GM23338 (cell line): ENCODE measurements around the gene TGIF2. TPM values are rescaled to one million over a fixed set of nuclear protein-coding genes. Genes with fewer than 3 reads are reported as not detected.

Experiments used
- ATAC-seq: fragments of 200-7000 bp; cut with Tn5 transposase; 3 replicates; pipeline ENCODE4 v1.9.1; 2020
- DNase-seq: peaks from one replicate; pipeline ENCODE4 v3.0.0-alpha.2; 2015; ENCODE audit warnings: low spot score
- H2AFZ ChIP-seq: fragments of 200-600 bp; sonication (generic); 2 replicates; pipeline ENCODE4 v1.8.0; 2016; ENCODE audit warnings: antibody characterized with exemption, mild to moderate bottlenecking, moderate library complexity
- H3F3A ChIP-seq: fragments of 200-600 bp; sonication (generic); replicated peaks from 2 replicates; pipeline ENCODE4 v1.8.0; 2017; ENCODE audit warnings: antibody characterized with exemption, mixed run types, low read depth
- H3K27ac ChIP-seq: fragments of 200-600 bp; sonication (generic); 2 replicates; pipeline ENCODE4 v1.6.1; 2016; ENCODE audit warnings: low read depth
- H3K27me3 ChIP-seq: fragments of 200-600 bp; sonication (generic); 2 replicates; pipeline ENCODE4 v1.8.0; 2016; ENCODE audit warnings: mild to moderate bottlenecking, mixed run types, moderate library complexity; ENCODE audit not compliant: insufficient read depth
- H3K36me3 ChIP-seq: fragments of 200-600 bp; sonication (generic); 2 replicates; pipeline ENCODE4 v1.8.0; 2016; ENCODE audit warnings: mild to moderate bottlenecking; ENCODE audit not compliant: insufficient read depth
- H3K4me1 ChIP-seq: fragments of 200-600 bp; sonication (generic); 2 replicates; pipeline ENCODE4 v1.8.0; 2016; ENCODE audit warnings: mild to moderate bottlenecking, moderate library complexity; ENCODE audit not compliant: insufficient read depth
- H3K4me2 ChIP-seq: fragments of 200-600 bp; sonication (generic); 2 replicates; pipeline ENCODE4 v1.7.1; 2017; ENCODE audit warnings: mixed run types
- H3K4me3 ChIP-seq: fragments of 200-600 bp; sonication (generic); 2 replicates; pipeline ENCODE4 v1.6.1; 2016; ENCODE audit warnings: mixed run types
- H3K79me2 ChIP-seq: fragments of 200-600 bp; sonication (generic); replicated peaks from 2 replicates; pipeline ENCODE4 v1.8.0; 2017; ENCODE audit warnings: mild to moderate bottlenecking; ENCODE audit not compliant: insufficient read depth
- H3K9me2 ChIP-seq: fragments of 200-600 bp; sonication (generic); 2 replicates; pipeline ENCODE4 v1.8.0; 2017; ENCODE audit not compliant: insufficient read depth
- H4K20me1 ChIP-seq: fragments of 200-600 bp; sonication (generic); replicated peaks from 2 replicates; pipeline ENCODE4 v1.8.0; 2017; ENCODE audit warnings: mild to moderate bottlenecking; ENCODE audit not compliant: insufficient read depth
- H3K27ac Mint-ChIP-seq: 2 replicates; pipeline ENCODE4 v1.8.0; 2020; ENCODE audit warnings: inconsistent platforms, mild to moderate bottlenecking, moderate library complexity, mixed read lengths
- H3K27me3 Mint-ChIP-seq: 3 replicates; pipeline ENCODE4 v1.8.0; 2022; ENCODE audit warnings: low read depth, mild to moderate bottlenecking, moderate library complexity, mixed read lengths, inconsistent platforms; ENCODE audit not compliant: insufficient read depth, poor library complexity
- H3K36me3 Mint-ChIP-seq: 3 replicates; pipeline ENCODE4 v1.8.0; 2021; ENCODE audit warnings: low read depth, mild to moderate bottlenecking, inconsistent platforms, moderate library complexity, mixed read lengths
- H3K4me1 Mint-ChIP-seq: 3 replicates; pipeline ENCODE4 v1.8.0; 2020; ENCODE audit warnings: mild to moderate bottlenecking, inconsistent platforms, mixed read lengths
- H3K4me3 Mint-ChIP-seq: 3 replicates; pipeline ENCODE4 v1.8.0; 2021; ENCODE audit warnings: moderate library complexity, mild to moderate bottlenecking, inconsistent platforms, mixed read lengths
- H3K9me3 Mint-ChIP-seq: 3 replicates; pipeline ENCODE4 v1.8.0; 2020; ENCODE audit warnings: moderate library complexity, mild to moderate bottlenecking, inconsistent platforms, mixed read lengths
- CREB1 ChIP-seq: fragments of 250-450 bp; sonication (Bioruptor Pico); IDR thresholded peaks from 2 replicates; pipeline ENCODE4 v1.5.0; 2020; ENCODE audit warnings: low read depth, mild to moderate bottlenecking, moderate library complexity
- CTCF ChIP-seq, 2 experiments: fragments of 200-600 bp in 1 of 2; sonication (generic) in 1 of 2; conservative IDR thresholded peaks; 2 replicates each; pipeline versions ENCODE4 v1.5.1 to v1.6.1; 2016 to 2017; ENCODE audit warnings: antibody characterized with exemption in 2 of 2, low read depth in 2 of 2, mild to moderate bottlenecking in 2 of 2, moderate library complexity in 1 of 2
- ETS1 ChIP-seq: IDR thresholded peaks from 2 replicates; pipeline ENCODE4 v1.6.1; 2016; ENCODE audit warnings: antibody characterized with exemption
- EZH2 ChIP-seq: fragments of 200-600 bp; sonication (generic); IDR thresholded peaks from one replicate; pipeline ENCODE4 v1.8.0; 2017; ENCODE audit warnings: antibody characterized with exemption, mild to moderate bottlenecking, low read depth; ENCODE audit not compliant: unreplicated experiment
- EZH2phosphoT487 ChIP-seq: fragments of 200-600 bp; sonication (generic); IDR thresholded peaks from one replicate; pipeline ENCODE4 v1.8.1; 2018; ENCODE audit warnings: antibody characterized with exemption; ENCODE audit not compliant: unreplicated experiment
- JUNB ChIP-seq: IDR thresholded peaks from one replicate; pipeline ENCODE4 v1.6.1; 2016; ENCODE audit warnings: antibody characterized with exemption; ENCODE audit not compliant: unreplicated experiment
- NANOG ChIP-seq: IDR thresholded peaks from 2 replicates; pipeline ENCODE4 v1.6.1; 2016; ENCODE audit warnings: antibody characterized with exemption, borderline replicate concordance
- POLR2AphosphoS5 ChIP-seq: IDR thresholded peaks from 2 replicates; pipeline ENCODE4 v1.6.1; 2016; ENCODE audit warnings: antibody characterized with exemption, low read depth
- REST ChIP-seq: IDR thresholded peaks from one replicate; pipeline ENCODE4 v1.6.1; 2018; ENCODE audit warnings: antibody characterized with exemption; ENCODE audit not compliant: unreplicated experiment
- STAT1 ChIP-seq: IDR thresholded peaks from one replicate; pipeline ENCODE4 v1.6.1; 2016; ENCODE audit warnings: antibody characterized with exemption; ENCODE audit not compliant: unreplicated experiment
- ZNF114 ChIP-seq: fragments of 250-450 bp; sonication (Bioruptor Pico); IDR thresholded peaks from 2 replicates; pipeline ENCODE4 v1.5.0; 2020; ENCODE audit warnings: mild to moderate bottlenecking, moderate library complexity
- ZNF331 ChIP-seq: fragments of 250-450 bp; sonication (Bioruptor Pico); IDR thresholded peaks from 2 replicates; pipeline ENCODE4 v1.5.0; 2020; ENCODE audit warnings: low read depth, mild to moderate bottlenecking, moderate library complexity
- ZNF462 ChIP-seq: fragments of 250-450 bp; sonication (Bioruptor Pico); IDR thresholded peaks from 2 replicates; pipeline ENCODE4 v1.5.0; 2020; ENCODE audit warnings: mild to moderate bottlenecking, moderate library complexity
- polyA plus RNA-seq: library from polyadenylated mRNA; unstranded; fragments of >200 nt; fragmentation: Nextera tagmentation; extraction: Ambion mirVana; gene quantifications from 2 replicates; pipeline ENCODE4 v1.2.1, GENCODE V29; 2016
- total RNA-seq: library from RNA; depleted of rRNA; stranded (reverse); fragments of >200 nt; shearing (Covaris generic); gene quantifications from 2 replicates; pipeline ENCODE4 v1.2.3, GENCODE V29; 2014

TGIF2 gene
- total and polyA plus RNA-seq, 2 experiments from 2014 or later = 47.6 to 63.2 TPM

- Histone ChIP-seq H3K9me2 (no peaks in the 10 kb centered on the region), H3K27me3 (no peaks in the 10 kb centered on the region), H2AFZ (no peak overlapping the region), H3K27ac (no peak overlapping the region), H4K20me1 (no peaks in the 10 kb centered on the region; the same call in 1 of the 2 replicates), H3K79me2 (peaks cover under 1% of the 10 kb centered on the region; the same call in 1 of the 2 replicates), H3F3A (0 out of 2 replicates have a peak, but pooled peaks cover 7% of the 10 kb centered on the region), H3K4me1 (peaks cover 4% of the 10 kb centered on the region; the same call in 1 of the 2 replicates), H3K4me2 (no peak overlapping the region), H3K4me3 (no peak overlapping the region), H3K36me3 (no peaks in the 10 kb centered on the region)
- DNase-seq (no peak), ATAC-seq (no peak)
- H3K27ac Mint-ChIP-seq = no peak overlapping the region
- 0 out of 3 replicates have a peak, but pooled peaks cover 3% of the 10 kb centered on the region for H3K9me3 Mint-ChIP-seq
- no peaks in the 10 kb centered on the region; the same call in 1 of the 3 replicates for H3K4me1 Mint-ChIP-seq
- TF ChIP-seq EZH2phosphoT487 = no peak
- no peak for TF ChIP-seq CREB1 (CRISPR knock-in tag)
- no peak for TF ChIP-seq ZNF114 (CRISPR knock-in tag)
- no peak for TF ChIP-seq JUNB
- no peak for TF ChIP-seq ETS1
- TF ChIP-seq STAT1 = no peak
- no peak for TF ChIP-seq POLR2AphosphoS5
- no peak for TF ChIP-seq REST
- no peak for TF ChIP-seq NANOG
- TF ChIP-seq EZH2 = no peak
- no peak for TF ChIP-seq ZNF462 (CRISPR knock-in tag)
- TF ChIP-seq ZNF331 (CRISPR knock-in tag) = no peak
- no peak for TF ChIP-seq CTCF (conservative IDR thresholded peaks at IDR 0.05; ENCODE audit: low read depth in 2 of 2)
- H3K4me3 Mint-ChIP-seq = no peak overlapping the region
- H3K36me3 Mint-ChIP-seq = peaks cover 3% of the 10 kb centered on the region; the same call in 2 of the 3 replicates
- peaks cover 5% of the 10 kb centered on the region for H3K27me3 Mint-ChIP-seq
Measured at GRCh38 chr20:36555248-36555647, 18.1 kb upstream of the TGIF2 start.
